M059J (cell line): ENCODE measurements around the gene BOD1L1. TPM values are rescaled to one million over a fixed set of nuclear protein-coding genes. Genes with fewer than 3 reads are reported as not detected.
A peak's percentile ranks its signal among the peaks of the same experiment; 100 is the strongest.

Source experiments
- DNase-seq: peaks from one replicate; pipeline ENCODE4 v3.0.0-alpha.2; 2012; ENCODE audit warnings: low read depth
- total RNA-seq: library from RNA; depleted of rRNA; stranded (reverse); fragments of >200 nt; shearing (Covaris generic); gene quantifications from 2 replicates; pipeline ENCODE4 v1.2.3, GENCODE V29; 2014; rRNA removed

BOD1L1 gene
- total RNA-seq, 1 experiment from 2014 or later: 15.1 TPM

- DNase-seq: no peak
Observed at GRCh38 chr4:13526658-13527057, 100.9 kb downstream of the BOD1L1 start.

- no peak for DNase-seq
Observed at GRCh38 chr4:13525606-13526281, 101.8 kb downstream of the BOD1L1 start.

GRCh38 chr4:13524504-13525243, 102.9 kb downstream of the BOD1L1 start:
- DNase-seq: no peak

GRCh38 chr4:13523591-13524503, 103.7 kb downstream of the BOD1L1 start:
- no peak for DNase-seq

- DNase-seq: no peak
Observed at GRCh38 chr4:13523105-13523477, 104.4 kb downstream of the BOD1L1 start.

- DNase-seq: peak; percentile 35
Observed at GRCh38 chr4:13522282-13523104, 105.0 kb downstream of the BOD1L1 start.

GRCh38 chr4:13521047-13521446, 106.5 kb downstream of the BOD1L1 start:
- DNase-seq: no peak

Other genes starting within 250 kb of the BOD1L1 start
- gene RAB28, start 143.4 kb downstream of the BOD1L1 start, total RNA-seq: 28.5 and 40.2 TPM in 2 replicates
- gene NKX3-2, start 83.2 kb downstream of the BOD1L1 start, total RNA-seq: 1.6 and 2.6 TPM in 2 replicates